ENCODE measurements around the gene PRKN. TPM values are rescaled to one million over a fixed set of nuclear protein-coding genes. Genes with fewer than 3 reads are reported as not detected.

The PRKN gene
- total RNA-seq, 1 donor from 2014 or later: 2.8 TPM

DNA sequence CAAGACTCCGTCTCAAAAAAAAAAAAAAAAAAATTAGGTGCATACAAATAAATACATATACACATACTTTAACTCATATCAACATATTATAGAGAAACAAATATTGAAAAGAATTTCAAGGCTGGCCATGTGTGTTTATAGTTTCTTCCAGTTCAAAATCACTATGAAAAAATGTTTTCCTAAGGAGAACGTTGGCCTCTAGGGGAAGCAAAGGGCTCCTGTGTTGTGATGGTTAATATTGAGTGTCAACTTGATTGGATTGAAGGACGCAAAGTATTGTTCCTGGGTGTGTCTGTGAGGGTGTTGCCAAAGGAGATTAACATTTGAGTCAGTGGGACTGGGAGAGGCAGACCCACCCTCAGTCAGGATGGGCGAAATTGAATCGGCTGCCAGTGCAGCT lies 1271.7 kb downstream of the PRKN start:
- no peaks in the 10 kb centered on the region for H3K9me3 ChIP-seq (ENCODE audit: low read depth)
- H3K4me1 Mint-ChIP-seq: peaks cover 17% of the 10 kb centered on the region
- peaks cover 2% of the 10 kb centered on the region for H3K36me3 Mint-ChIP-seq
- no peaks in the 10 kb centered on the region for H3K79me2 ChIP-seq (ENCODE audit: low read depth)
- no peak overlapping the region for H3K27ac ChIP-seq
- no peak overlapping the region for H3K9ac ChIP-seq
- H3K4me3 Mint-ChIP-seq: peak overlapping the region; percentile 22
- no peaks in the 10 kb centered on the region for H3K36me3 ChIP-seq
- no peak overlapping the region for H3K4me3 ChIP-seq
- H3F3A ChIP-seq (ENCODE audit: low read depth): no peaks in the 10 kb centered on the region
- H3K9me3 Mint-ChIP-seq: peaks cover 5% of the 10 kb centered on the region
- H3K27me3 ChIP-seq: no peaks in the 10 kb centered on the region
- H3K4me2 ChIP-seq: no peak overlapping the region
- no peaks in the 10 kb centered on the region for H3K4me1 ChIP-seq
- no peak for DNase-seq (ENCODE audit: low spot score)
- peaks cover 4% of the 10 kb centered on the region for H3K27me3 Mint-ChIP-seq (ENCODE audit: insufficient read depth, low read depth)
- peak overlapping the region; percentile 35 for H3K27ac Mint-ChIP-seq
- H2AFZ ChIP-seq (replicated peaks): no peak overlapping the region
- TF ChIP-seq, protein P1, sequence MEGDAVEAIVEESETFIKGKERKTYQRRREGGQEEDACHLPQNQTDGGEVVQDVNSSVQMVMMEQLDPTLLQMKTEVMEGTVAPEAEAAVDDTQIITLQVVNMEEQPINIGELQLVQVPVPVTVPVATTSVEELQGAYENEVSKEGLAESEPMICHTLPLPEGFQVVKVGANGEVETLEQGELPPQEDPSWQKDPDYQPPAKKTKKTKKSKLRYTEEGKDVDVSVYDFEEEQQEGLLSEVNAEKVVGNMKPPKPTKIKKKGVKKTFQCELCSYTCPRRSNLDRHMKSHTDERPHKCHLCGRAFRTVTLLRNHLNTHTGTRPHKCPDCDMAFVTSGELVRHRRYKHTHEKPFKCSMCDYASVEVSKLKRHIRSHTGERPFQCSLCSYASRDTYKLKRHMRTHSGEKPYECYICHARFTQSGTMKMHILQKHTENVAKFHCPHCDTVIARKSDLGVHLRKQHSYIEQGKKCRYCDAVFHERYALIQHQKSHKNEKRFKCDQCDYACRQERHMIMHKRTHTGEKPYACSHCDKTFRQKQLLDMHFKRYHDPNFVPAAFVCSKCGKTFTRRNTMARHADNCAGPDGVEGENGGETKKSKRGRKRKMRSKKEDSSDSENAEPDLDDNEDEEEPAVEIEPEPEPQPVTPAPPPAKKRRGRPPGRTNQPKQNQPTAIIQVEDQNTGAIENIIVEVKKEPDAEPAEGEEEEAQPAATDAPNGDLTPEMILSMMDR (IDR thresholded peaks at IDR 0.05): peak; percentile 21
- TF ChIP-seq EZH2 (IDR thresholded peaks at IDR 0.05): no peak
- no peaks in the 10 kb centered on the region for H4K20me1 ChIP-seq (ENCODE audit: low read depth)

DNA sequence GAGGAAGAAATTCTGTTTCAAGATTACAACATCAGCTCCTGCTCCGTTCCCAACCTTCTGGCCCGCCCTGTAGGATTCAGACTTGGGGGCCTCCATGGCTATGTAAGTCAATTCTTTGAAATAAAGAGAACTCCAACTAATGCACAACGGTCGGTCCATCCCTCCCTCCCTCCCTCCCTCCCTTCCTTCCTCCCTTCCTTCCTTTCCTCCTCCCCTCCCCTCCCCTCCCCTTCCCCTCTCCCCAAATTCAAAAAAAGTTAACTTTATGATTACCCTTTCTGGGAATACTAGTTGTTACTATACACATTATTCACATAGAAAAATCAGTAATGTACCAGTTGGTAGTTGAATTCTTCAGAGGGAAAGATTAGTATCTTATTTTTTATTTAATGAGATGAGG lies 1274.0 kb downstream of the PRKN start:
- Histone ChIP-seq H3K4me3 (no peak overlapping the region), H3K36me3 (no peaks in the 10 kb centered on the region), H3K9ac (no peak overlapping the region), H2AFZ (replicated peaks) (peak overlapping the region; percentile 18), H3F3A (ENCODE audit: low read depth) (no peaks in the 10 kb centered on the region), H3K79me2 (ENCODE audit: low read depth) (no peaks in the 10 kb centered on the region), H4K20me1 (ENCODE audit: low read depth) (no peaks in the 10 kb centered on the region), H3K27me3 (no peaks in the 10 kb centered on the region), H3K4me2 (no peak overlapping the region), H3K4me1 (no peaks in the 10 kb centered on the region), H3K9me3 (ENCODE audit: low read depth) (no peaks in the 10 kb centered on the region), H3K27ac (no peak overlapping the region)
- H3K27ac Mint-ChIP-seq: no peak overlapping the region
- DNase-seq (ENCODE audit: low spot score): no peak
- no peak overlapping the region for H3K4me3 Mint-ChIP-seq
- peaks cover 4% of the 10 kb centered on the region for H3K27me3 Mint-ChIP-seq (ENCODE audit: insufficient read depth, low read depth)
- peaks cover 2% of the 10 kb centered on the region for H3K36me3 Mint-ChIP-seq
- H3K4me1 Mint-ChIP-seq: peaks cover 13% of the 10 kb centered on the region
- H3K9me3 Mint-ChIP-seq: peaks cover 5% of the 10 kb centered on the region
- TF ChIP-seq, protein P1 (IDR thresholded peaks at IDR 0.05): no peak
- no peak for TF ChIP-seq EZH2phosphoT487 (IDR thresholded peaks at IDR 0.05)
- no peak for TF ChIP-seq EZH2 (IDR thresholded peaks at IDR 0.05)

DNA sequence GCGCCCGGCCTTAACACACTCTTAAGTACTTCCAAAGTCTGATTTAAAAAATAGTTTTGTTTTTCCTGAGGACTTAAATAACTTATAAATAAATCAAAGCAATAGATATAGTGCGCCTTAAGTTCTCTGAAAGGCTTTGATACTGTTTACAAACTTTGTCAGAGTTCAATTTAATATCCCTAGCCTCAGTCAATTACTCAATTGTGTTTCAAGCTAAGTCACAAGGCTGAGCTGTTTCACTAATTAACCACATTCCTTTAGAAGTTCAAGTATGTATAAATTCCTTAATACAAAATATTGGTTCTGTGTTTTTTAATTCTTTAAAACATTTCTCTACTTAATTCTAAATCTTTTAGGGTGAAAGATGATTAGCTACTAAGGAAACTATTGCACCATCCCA lies 1275.3 kb downstream of the PRKN start:
- Mint-ChIP-seq H3K4me1 (peaks cover 18% of the 10 kb centered on the region), H3K36me3 (peaks cover 2% of the 10 kb centered on the region), H3K27ac (no peak overlapping the region), H3K9me3 (peaks cover 5% of the 10 kb centered on the region), H3K27me3 (ENCODE audit: insufficient read depth, low read depth) (peaks cover 4% of the 10 kb centered on the region), H3K4me3 (no peak overlapping the region)
- H3K4me1 ChIP-seq: peaks cover 8% of the 10 kb centered on the region
- no peak overlapping the region for H2AFZ ChIP-seq (replicated peaks)
- no peaks in the 10 kb centered on the region for H3K9me3 ChIP-seq (ENCODE audit: low read depth)
- no peak overlapping the region for H3K4me3 ChIP-seq
- H3K9ac ChIP-seq: no peak overlapping the region
- H3K79me2 ChIP-seq (ENCODE audit: low read depth): no peaks in the 10 kb centered on the region
- no peaks in the 10 kb centered on the region for H3K27me3 ChIP-seq
- no peak overlapping the region for H3K4me2 ChIP-seq
- H4K20me1 ChIP-seq (ENCODE audit: low read depth): no peaks in the 10 kb centered on the region
- DNase-seq (ENCODE audit: low spot score): no peak
- H3F3A ChIP-seq (ENCODE audit: low read depth): peaks cover 2% of the 10 kb centered on the region
- H3K27ac ChIP-seq: no peak overlapping the region
- TF ChIP-seq, protein P1 (IDR thresholded peaks at IDR 0.05): no peak
- no peak for TF ChIP-seq EZH2 (IDR thresholded peaks at IDR 0.05)
- TF ChIP-seq EZH2phosphoT487 (IDR thresholded peaks at IDR 0.05): no peak
- H3K36me3 ChIP-seq: no peaks in the 10 kb centered on the region

Measured in neural progenitor cell (in vitro differentiated cells).